SK-N-SH treated with all-trans-retinoic acid at 6 μM for 48 hours (cell line): ENCODE measurements around the gene FRK.

Experiments used
- ATAC-seq: fragments of 200-7000 bp; cut with Tn5 transposase; 3 replicates; pipeline ENCODE4 v1.9.1; 2020; ENCODE audit warnings: mild to moderate bottlenecking, moderate library complexity
- BACH2 ChIP-seq: fragments of 250-450 bp; sonication (Bioruptor Pico); IDR thresholded peaks from 2 replicates; pipeline ENCODE4 v1.9.0; 2021; ENCODE audit warnings: mild to moderate bottlenecking, borderline replicate concordance
- CREB5 ChIP-seq: fragments of 250-450 bp; sonication (Bioruptor Pico); IDR thresholded peaks from 2 replicates; pipeline ENCODE4 v1.5.1; 2020; ENCODE audit warnings: low read depth, mild to moderate bottlenecking, moderate library complexity
- CSDC2 ChIP-seq: fragments of 250-450 bp; sonication (Bioruptor Pico); IDR thresholded peaks from 2 replicates; pipeline ENCODE4 v1.5.0; 2020; ENCODE audit warnings: mild to moderate bottlenecking, moderate library complexity
- CSRNP3 ChIP-seq: fragments of 250-450 bp; sonication (Bioruptor Pico); IDR thresholded peaks from 2 replicates; pipeline ENCODE4 v1.5.1; 2021; ENCODE audit warnings: mild to moderate bottlenecking, moderate library complexity
- ESRRG ChIP-seq: fragments of 250-450 bp; sonication (Bioruptor Pico); IDR thresholded peaks from 2 replicates; pipeline ENCODE4 v1.6.1; 2021; ENCODE audit warnings: mild to moderate bottlenecking
- GLIS3 ChIP-seq: fragments of 250-450 bp; sonication (Bioruptor Pico); IDR thresholded peaks from 2 replicates; pipeline ENCODE4 v1.5.0; 2020; ENCODE audit warnings: mild to moderate bottlenecking, moderate library complexity
- ISL1 ChIP-seq: fragments of 250-450 bp; sonication (Bioruptor Pico); IDR thresholded peaks from 2 replicates; pipeline ENCODE4 v2.1.2; 2022; ENCODE audit warnings: mild to moderate bottlenecking, moderate library complexity
- OSR1 ChIP-seq: fragments of 250-450 bp; sonication (Bioruptor Pico); IDR thresholded peaks from 2 replicates; pipeline ENCODE4 v1.8.0; 2022; ENCODE audit warnings: moderate library complexity, mild to moderate bottlenecking, inconsistent platforms
- PATZ1 ChIP-seq: fragments of 250-450 bp; sonication (Bioruptor Pico); IDR thresholded peaks from 2 replicates; pipeline ENCODE4 v1.8.0; 2020; ENCODE audit warnings: mild to moderate bottlenecking, moderate library complexity, borderline replicate concordance
- POU6F1 ChIP-seq: fragments of 250-450 bp; sonication (Bioruptor Pico); IDR thresholded peaks from 2 replicates; pipeline ENCODE4 v1.8.0; 2021; ENCODE audit warnings: low read depth, mild to moderate bottlenecking, moderate library complexity, borderline replicate concordance
- PPARA ChIP-seq: fragments of 250-450 bp; sonication (Bioruptor Pico); IDR thresholded peaks from 2 replicates; pipeline ENCODE4 v1.5.0; 2020; ENCODE audit warnings: mild to moderate bottlenecking, borderline replicate concordance
- RARB ChIP-seq: fragments of 250-450 bp; sonication (Bioruptor Pico); IDR thresholded peaks from 2 replicates; pipeline ENCODE4 v1.8.0; 2021; ENCODE audit warnings: mild to moderate bottlenecking, moderate library complexity
- SNAI2 ChIP-seq: fragments of 250-450 bp; sonication (Bioruptor Pico); IDR thresholded peaks from 2 replicates; pipeline ENCODE4 v1.5.0; 2020; ENCODE audit warnings: mild to moderate bottlenecking, moderate library complexity
- TCF4 ChIP-seq: fragments of 250-450 bp; sonication (Bioruptor Pico); IDR thresholded peaks from 2 replicates; pipeline ENCODE4 v1.8.0; 2021; ENCODE audit warnings: mild to moderate bottlenecking, moderate library complexity, borderline replicate concordance
- TSHZ2 ChIP-seq: fragments of 250-450 bp; sonication (Bioruptor Pico); IDR thresholded peaks from 2 replicates; pipeline ENCODE4 v1.5.0; 2020; ENCODE audit warnings: mild to moderate bottlenecking, moderate library complexity
- ZC3H10 ChIP-seq: fragments of 250-450 bp; sonication (Bioruptor Pico); IDR thresholded peaks from 2 replicates; pipeline ENCODE4 v1.5.1; 2021; ENCODE audit warnings: mild to moderate bottlenecking, moderate library complexity
- ZFP3 ChIP-seq: fragments of 250-450 bp; sonication (Bioruptor Pico); IDR thresholded peaks from 2 replicates; pipeline ENCODE4 v1.5.0; 2020; ENCODE audit warnings: mild to moderate bottlenecking, moderate library complexity
- ZFP30 ChIP-seq: fragments of 450-650 bp; formaldehyde crosslinking; IDR thresholded peaks from 2 replicates; pipeline ENCODE4 v1.5.0; 2022; ENCODE audit warnings: mild to moderate bottlenecking, moderate library complexity
- ZNF8 ChIP-seq: fragments of 450-650 bp; formaldehyde crosslinking; IDR thresholded peaks from 2 replicates; pipeline ENCODE4 v1.5.0; 2020; ENCODE audit warnings: mild to moderate bottlenecking, moderate library complexity

FRK gene

GRCh38 chr6:116090251-116090650 is 29.6 kb upstream of the FRK start:
- no peak for ATAC-seq
- TF ChIP-seq CSDC2 (CRISPR knock-in tag): no peak
- no peak for TF ChIP-seq BACH2 (CRISPR knock-in tag)
- TF ChIP-seq ZNF8 (CRISPR knock-in tag): no peak
- no peak for TF ChIP-seq POU6F1
- no peak for TF ChIP-seq ZFP3 (CRISPR knock-in tag)
- no peak for TF ChIP-seq ESRRG (CRISPR knock-in tag)
- no peak for TF ChIP-seq OSR1 (CRISPR knock-in tag)
- TF ChIP-seq CSRNP3 (CRISPR knock-in tag): no peak
- no peak for TF ChIP-seq SNAI2 (CRISPR knock-in tag)
- no peak for TF ChIP-seq ZC3H10 (CRISPR knock-in tag)
- no peak for TF ChIP-seq ZFP30 (CRISPR knock-in tag)
- TF ChIP-seq, all 23 proteins: peak for 0

GRCh38 chr6:116088946-116089345 is 28.3 kb upstream of the FRK start:
- TF ChIP-seq TSHZ2 (CRISPR knock-in tag) (no peak), PATZ1 (CRISPR knock-in tag) (no peak), SNAI2 (CRISPR knock-in tag) (no peak)
- ATAC-seq: no peak

- TF ChIP-seq PPARA (CRISPR knock-in tag): no peak
- TF ChIP-seq CREB5 (CRISPR knock-in tag): no peak
- no peak for TF ChIP-seq ZFP3 (CRISPR knock-in tag)
- TF ChIP-seq ZFP30 (CRISPR knock-in tag): no peak
- no peak for TF ChIP-seq BACH2 (CRISPR knock-in tag)
- no peak for TF ChIP-seq RARB (CRISPR knock-in tag)
- TF ChIP-seq SNAI2 (CRISPR knock-in tag): no peak
- TF ChIP-seq TCF4 (CRISPR knock-in tag): no peak
- TF ChIP-seq TSHZ2 (CRISPR knock-in tag): no peak
- no peak for TF ChIP-seq CSRNP3 (CRISPR knock-in tag)
- TF ChIP-seq GLIS3: no peak
- TF ChIP-seq ISL1 (CRISPR knock-in tag): no peak
- TF ChIP-seq, all 23 proteins: peak for 0
- peak; percentile 41; the same call in 2 of the 3 replicates for ATAC-seq
Measured at GRCh38 chr6:116087437-116088027, 26.8 kb upstream of the FRK start.
